ENCODE results near the gene KANSL3. TPM values are rescaled to one million over a fixed set of nuclear protein-coding genes. Genes with fewer than 3 reads are reported as not detected.

Gene KANSL3
- total RNA-seq, 1 experiment from 2014 or later = 34.5 TPM

GRCh38 chr2:96626553-96626942 lies 11.6 kb downstream of the KANSL3 start:
- no peaks in the 10 kb centered on the region for H3K27me3 ChIP-seq
- peaks cover 74% of the 10 kb centered on the region for H3K36me3 ChIP-seq
- no peaks in the 10 kb centered on the region for H3K9me3 ChIP-seq
- no peak overlapping the region for H3K4me3 ChIP-seq
- no peak for DNase-seq

- Histone ChIP-seq H3K9me3 (no peaks in the 10 kb centered on the region), H3K36me3 (peaks cover 67% of the 10 kb centered on the region), H3K27me3 (no peaks in the 10 kb centered on the region), H3K4me3 (no peak overlapping the region)
- no peak for DNase-seq
These were observed 12.2 kb downstream of the KANSL3 start for GRCh38 chr2:96625571-96626552.

- Histone ChIP-seq H3K9me3 (no peaks in the 10 kb centered on the region), H3K4me3 (no peak overlapping the region), H3K36me3 (peaks cover 55% of the 10 kb centered on the region), H3K27me3 (no peaks in the 10 kb centered on the region)
- no peak for DNase-seq
These were observed 15.0 kb downstream of the KANSL3 start for GRCh38 chr2:96623116-96623515.

- H3K9me3 ChIP-seq = no peaks in the 10 kb centered on the region
- H3K36me3 ChIP-seq = peaks cover 50% of the 10 kb centered on the region
- H3K27me3 ChIP-seq = no peaks in the 10 kb centered on the region
- H3K4me3 ChIP-seq = no peak overlapping the region
- DNase-seq = no peak
These were observed 15.6 kb downstream of the KANSL3 start for GRCh38 chr2:96622544-96622943.

GRCh38 chr2:96618596-96619283 lies 19.4 kb downstream of the KANSL3 start:
- Histone ChIP-seq H3K9me3 (no peaks in the 10 kb centered on the region), H3K36me3 (peaks cover 57% of the 10 kb centered on the region), H3K27me3 (no peaks in the 10 kb centered on the region), H3K4me3 (no peak overlapping the region)
- no peak for DNase-seq

GRCh38 chr2:96617012-96617411 lies 21.1 kb downstream of the KANSL3 start:
- no peak for DNase-seq
- no peaks in the 10 kb centered on the region for H3K9me3 ChIP-seq
- H3K4me3 ChIP-seq = no peak overlapping the region
- H3K36me3 ChIP-seq = peaks cover 60% of the 10 kb centered on the region
- H3K27me3 ChIP-seq = no peaks in the 10 kb centered on the region

- Histone ChIP-seq H3K27me3 (no peaks in the 10 kb centered on the region), H3K9me3 (no peaks in the 10 kb centered on the region), H3K4me3 (no peak overlapping the region), H3K36me3 (peaks cover 62% of the 10 kb centered on the region)
- no peak for DNase-seq
These were observed 21.6 kb downstream of the KANSL3 start for GRCh38 chr2:96616535-96616934.

- H3K27me3 ChIP-seq = no peaks in the 10 kb centered on the region
- H3K4me3 ChIP-seq = no peak overlapping the region
- H3K9me3 ChIP-seq = no peaks in the 10 kb centered on the region
- peaks cover 66% of the 10 kb centered on the region for H3K36me3 ChIP-seq
- DNase-seq = no peak
These were observed 22.0 kb downstream of the KANSL3 start for GRCh38 chr2:96616128-96616527.

GRCh38 chr2:96608469-96609455 lies 29.4 kb downstream of the KANSL3 start:
- DNase-seq = peak; percentile 55
- H3K36me3 ChIP-seq = peaks cover 90% of the 10 kb centered on the region
- no peaks in the 10 kb centered on the region for H3K27me3 ChIP-seq
- H3K9me3 ChIP-seq = no peaks in the 10 kb centered on the region; the same call in 1 of the 2 replicates
- H3K4me3 ChIP-seq = no peak overlapping the region

GRCh38 chr2:96604104-96604503 lies 34.0 kb downstream of the KANSL3 start:
- DNase-seq = no peak
- no peaks in the 10 kb centered on the region; the same call in 1 of the 2 replicates for H3K9me3 ChIP-seq
- H3K27me3 ChIP-seq = no peaks in the 10 kb centered on the region
- H3K36me3 ChIP-seq = peaks cover 94% of the 10 kb centered on the region
- H3K4me3 ChIP-seq = no peak overlapping the region

GRCh38 chr2:96602330-96602823 lies 35.7 kb downstream of the KANSL3 start:
- H3K27me3 ChIP-seq = no peaks in the 10 kb centered on the region
- H3K36me3 ChIP-seq = peaks cover 92% of the 10 kb centered on the region
- DNase-seq = no peak
- no peak overlapping the region for H3K4me3 ChIP-seq
- no peaks in the 10 kb centered on the region; the same call in 1 of the 2 replicates for H3K9me3 ChIP-seq

- no peak for DNase-seq
- H3K27me3 ChIP-seq = no peaks in the 10 kb centered on the region
- H3K36me3 ChIP-seq = peaks cover 90% of the 10 kb centered on the region
- no peak overlapping the region for H3K4me3 ChIP-seq
- H3K9me3 ChIP-seq = no peaks in the 10 kb centered on the region
These were observed 36.5 kb downstream of the KANSL3 start for GRCh38 chr2:96601382-96602292.

GRCh38 chr2:96599941-96600340 lies 38.2 kb downstream of the KANSL3 start:
- DNase-seq = no peak
- no peak overlapping the region for H3K4me3 ChIP-seq
- no peaks in the 10 kb centered on the region for H3K27me3 ChIP-seq
- no peaks in the 10 kb centered on the region for H3K9me3 ChIP-seq
- peaks cover 87% of the 10 kb centered on the region for H3K36me3 ChIP-seq

- no peaks in the 10 kb centered on the region for H3K9me3 ChIP-seq
- no peaks in the 10 kb centered on the region for H3K27me3 ChIP-seq
- peaks cover 82% of the 10 kb centered on the region for H3K36me3 ChIP-seq
- no peak overlapping the region for H3K4me3 ChIP-seq
- no peak for DNase-seq
These were observed 41.5 kb downstream of the KANSL3 start for GRCh38 chr2:96596596-96596995.

- no peak overlapping the region for H3K4me3 ChIP-seq
- H3K9me3 ChIP-seq = no peaks in the 10 kb centered on the region
- H3K36me3 ChIP-seq = peaks cover 71% of the 10 kb centered on the region
- no peak for DNase-seq
- no peaks in the 10 kb centered on the region for H3K27me3 ChIP-seq
These were observed 43.4 kb downstream of the KANSL3 start for GRCh38 chr2:96594691-96595152.

Data from MG63 (cell line).